ENCODE results near the gene USP32.

USP32 gene

GRCh38 chr17:60359415-60359814 lies 32.5 kb downstream of the USP32 start:
- Histone ChIP-seq H3K4me2 (ENCODE audit: low read depth, low read length, poor library complexity, severe bottlenecking) (no peak overlapping the region), H3F3A (ENCODE audit: low read depth) (no peaks in the 10 kb centered on the region), H3K4me3 (ENCODE audit: low read length, poor library complexity, severe bottlenecking) (no peak overlapping the region), H3K9ac (ENCODE audit: low read depth, low read length, poor library complexity, severe bottlenecking) (no peak overlapping the region), H3K9me3 (ENCODE audit: insufficient read depth, low read depth, low read length) (no peaks in the 10 kb centered on the region), H3K27me3 (ENCODE audit: insufficient read depth, low read length, poor library complexity, severe bottlenecking) (no peaks in the 10 kb centered on the region), H4K20me1 (ENCODE audit: insufficient read depth, low read length, poor library complexity, severe bottlenecking) (peaks cover 32% of the 10 kb centered on the region), H3K36me3 (ENCODE audit: insufficient read depth, low read length) (peaks cover 9% of the 10 kb centered on the region; the same call in 1 of the 2 replicates), H3K4me1 (ENCODE audit: insufficient read depth, low read length, poor library complexity, severe bottlenecking) (peaks cover 18% of the 10 kb centered on the region), H2AFZ (ENCODE audit: low read length) (no peak overlapping the region), H3K9me2 (replicated peaks; ENCODE audit: low read depth, low read length) (no peaks in the 10 kb centered on the region), H3K79me2 (ENCODE audit: insufficient read depth, low read length) (peaks cover 75% of the 10 kb centered on the region)
- TF ChIP-seq CTCF (conservative IDR thresholded peaks at IDR 0.05; ENCODE audit: low read length) = no peak
- TF ChIP-seq EZH2phosphoT487 (IDR thresholded peaks at IDR 0.05; ENCODE audit: borderline replicate concordance) = no peak

- H3F3A ChIP-seq (ENCODE audit: low read depth) = no peaks in the 10 kb centered on the region; the same call in 1 of the 2 replicates
- H3K4me2 ChIP-seq (ENCODE audit: low read depth, low read length, poor library complexity, severe bottlenecking) = no peak overlapping the region
- no peaks in the 10 kb centered on the region for H3K27me3 ChIP-seq (ENCODE audit: insufficient read depth, low read length, poor library complexity, severe bottlenecking)
- H3K9me3 ChIP-seq (ENCODE audit: insufficient read depth, low read depth, low read length) = no peaks in the 10 kb centered on the region
- H3K4me3 ChIP-seq (ENCODE audit: low read length, poor library complexity, severe bottlenecking) = no peak overlapping the region
- peaks cover 75% of the 10 kb centered on the region for H3K79me2 ChIP-seq (ENCODE audit: insufficient read depth, low read length)
- TF ChIP-seq CTCF (conservative IDR thresholded peaks at IDR 0.05; ENCODE audit: low read length) (no peak), EZH2phosphoT487 (IDR thresholded peaks at IDR 0.05; ENCODE audit: borderline replicate concordance) (no peak)
- no peak overlapping the region for H2AFZ ChIP-seq (ENCODE audit: low read length)
- H3K9ac ChIP-seq (ENCODE audit: low read depth, low read length, poor library complexity, severe bottlenecking) = no peak overlapping the region
- peaks cover 18% of the 10 kb centered on the region for H3K4me1 ChIP-seq (ENCODE audit: insufficient read depth, low read length, poor library complexity, severe bottlenecking)
- peaks cover 35% of the 10 kb centered on the region for H4K20me1 ChIP-seq (ENCODE audit: insufficient read depth, low read length, poor library complexity, severe bottlenecking)
- peaks cover 6% of the 10 kb centered on the region; the same call in 1 of the 2 replicates for H3K36me3 ChIP-seq (ENCODE audit: insufficient read depth, low read length)
- no peaks in the 10 kb centered on the region for H3K9me2 ChIP-seq (replicated peaks; ENCODE audit: low read depth, low read length)
Observed at GRCh38 chr17:60358606-60359225, 33.2 kb downstream of the USP32 start.

- H3K4me3 ChIP-seq (ENCODE audit: low read length, poor library complexity, severe bottlenecking) = no peak overlapping the region
- no peak overlapping the region for H2AFZ ChIP-seq (ENCODE audit: low read length)
- H3K4me2 ChIP-seq (ENCODE audit: low read depth, low read length, poor library complexity, severe bottlenecking) = no peak overlapping the region
- no peaks in the 10 kb centered on the region for H3K9me2 ChIP-seq (replicated peaks; ENCODE audit: low read depth, low read length)
- H3K27me3 ChIP-seq (ENCODE audit: insufficient read depth, low read length, poor library complexity, severe bottlenecking) = no peaks in the 10 kb centered on the region
- no peaks in the 10 kb centered on the region; the same call in 1 of the 2 replicates for H3F3A ChIP-seq (ENCODE audit: low read depth)
- peaks cover 38% of the 10 kb centered on the region for H4K20me1 ChIP-seq (ENCODE audit: insufficient read depth, low read length, poor library complexity, severe bottlenecking)
- peaks cover 11% of the 10 kb centered on the region for H3K4me1 ChIP-seq (ENCODE audit: insufficient read depth, low read length, poor library complexity, severe bottlenecking)
- peaks cover 6% of the 10 kb centered on the region; the same call in 1 of the 2 replicates for H3K36me3 ChIP-seq (ENCODE audit: insufficient read depth, low read length)
- TF ChIP-seq CTCF (conservative IDR thresholded peaks at IDR 0.05; ENCODE audit: low read length) = no peak
- TF ChIP-seq EZH2phosphoT487 (IDR thresholded peaks at IDR 0.05; ENCODE audit: borderline replicate concordance) = no peak
- no peaks in the 10 kb centered on the region for H3K9me3 ChIP-seq (ENCODE audit: insufficient read depth, low read depth, low read length)
- peaks cover 78% of the 10 kb centered on the region for H3K79me2 ChIP-seq (ENCODE audit: insufficient read depth, low read length)
- H3K9ac ChIP-seq (ENCODE audit: low read depth, low read length, poor library complexity, severe bottlenecking) = no peak overlapping the region
Observed at GRCh38 chr17:60356940-60357339, 35.0 kb downstream of the USP32 start.

Measured in Loucy (cell line).